MCF 10A (cell line): ENCODE measurements around the gene PLCB1. TPM values are rescaled to one million over a fixed set of nuclear protein-coding genes. Genes with fewer than 3 reads are reported as not detected.
"Not testable (repeated sequence)": the region's sequence is repeated elsewhere in the genome, so short reads cannot be mapped to it uniquely, and the experiment has no call there.

Source experiments
- BruUV-seq: library from RNA; stranded (reverse); fragments of 400-500 nt; replicated peaks from 2 replicates; lab custom pipeline; 2021; lab: Mats Ljungman, UMichigan
- CTCF ChIA-PET: fragments of 300-600 bp; sonication (Branson Sonifier 250); formaldehyde crosslinking; extraction: SDS; loops from one replicate; lab custom pipeline; 2021; ENCODE audit warnings: antibody characterized with exemption, inconsistent platforms; lab: Yijun Ruan, JAX
- POLR2A ChIA-PET: fragments of 300-600, 350-650 bp; sonication (Branson Sonifier 250); formaldehyde crosslinking; extraction: SDS; loops from one replicate; lab custom pipeline; 2020; ENCODE audit warnings: antibody characterized with exemption, inconsistent platforms; lab: Yijun Ruan, JAX
- DNase-seq: peaks from one replicate; pipeline ENCODE4 v3.0.0-alpha.2; 2018; ENCODE audit not compliant: unreplicated experiment
- H3K27ac Mint-ChIP-seq: one replicate; pipeline ENCODE4 v1.8.0; 2022; ENCODE audit warnings: mild to moderate bottlenecking, low read depth, mixed read lengths; ENCODE audit not compliant: unreplicated experiment
- H3K27me3 Mint-ChIP-seq: one replicate; pipeline ENCODE4 v1.8.0; 2022; ENCODE audit warnings: mixed read lengths; ENCODE audit not compliant: insufficient read depth, unreplicated experiment
- H3K36me3 Mint-ChIP-seq: one replicate; pipeline ENCODE4 v1.8.0; 2022; ENCODE audit warnings: mild to moderate bottlenecking, moderate library complexity, mixed read lengths; ENCODE audit not compliant: insufficient read depth, unreplicated experiment
- H3K4me1 Mint-ChIP-seq: one replicate; pipeline ENCODE4 v1.8.0; 2022; ENCODE audit warnings: mixed read lengths; ENCODE audit not compliant: insufficient read depth, unreplicated experiment
- H3K4me3 Mint-ChIP-seq: one replicate; pipeline ENCODE4 v1.8.0; 2022; ENCODE audit warnings: mild to moderate bottlenecking, moderate library complexity, mixed read lengths; ENCODE audit not compliant: unreplicated experiment
- H3K9me3 Mint-ChIP-seq: one replicate; pipeline ENCODE4 v1.8.0; 2022; ENCODE audit warnings: mixed read lengths; ENCODE audit not compliant: unreplicated experiment
- intact Hi-C: fragments of 100-400 bp; cut with micrococcal nuclease; formaldehyde crosslinking; loops from 2 replicates; pipeline ENCODE4 v1.14.1; 2022
- total RNA-seq: library from RNA; stranded (reverse); gene quantifications from 2 replicates; pipeline ENCODE4 v1.2.3, GENCODE V29; 2022
- TF ChIP-seq, protein P1 (sequence below): fragments of 200-600 bp; IDR thresholded peaks from one replicate; pipeline ENCODE4 v1.8.0; 2022; ENCODE audit warnings: antibody characterized with exemption, mild to moderate bottlenecking; ENCODE audit not compliant: unreplicated experiment

PLCB1 gene
- total RNA-seq, 1 experiment from 2014 or later = 5.9 TPM

GRCh38 chr20:8844179-8844578 is 712.1 kb downstream of the PLCB1 start:
- ChIA-PET CTCF (interaction anchor here (0.6 to 1.9 kb wide), 3 partner anchors 10 to 92 kb away, joined by 3 to 19 read pairs (median 5); no protein-coding TSS in a partner anchor), POLR2A (no interaction called here)
- H3K4me3 Mint-ChIP-seq = no peak overlapping the region
- BruUV-seq = no TSS peak
- no peak overlapping the region for H3K27ac Mint-ChIP-seq
- no peaks in the 10 kb centered on the region for H3K4me1 Mint-ChIP-seq
- TF ChIP-seq, protein P1, sequence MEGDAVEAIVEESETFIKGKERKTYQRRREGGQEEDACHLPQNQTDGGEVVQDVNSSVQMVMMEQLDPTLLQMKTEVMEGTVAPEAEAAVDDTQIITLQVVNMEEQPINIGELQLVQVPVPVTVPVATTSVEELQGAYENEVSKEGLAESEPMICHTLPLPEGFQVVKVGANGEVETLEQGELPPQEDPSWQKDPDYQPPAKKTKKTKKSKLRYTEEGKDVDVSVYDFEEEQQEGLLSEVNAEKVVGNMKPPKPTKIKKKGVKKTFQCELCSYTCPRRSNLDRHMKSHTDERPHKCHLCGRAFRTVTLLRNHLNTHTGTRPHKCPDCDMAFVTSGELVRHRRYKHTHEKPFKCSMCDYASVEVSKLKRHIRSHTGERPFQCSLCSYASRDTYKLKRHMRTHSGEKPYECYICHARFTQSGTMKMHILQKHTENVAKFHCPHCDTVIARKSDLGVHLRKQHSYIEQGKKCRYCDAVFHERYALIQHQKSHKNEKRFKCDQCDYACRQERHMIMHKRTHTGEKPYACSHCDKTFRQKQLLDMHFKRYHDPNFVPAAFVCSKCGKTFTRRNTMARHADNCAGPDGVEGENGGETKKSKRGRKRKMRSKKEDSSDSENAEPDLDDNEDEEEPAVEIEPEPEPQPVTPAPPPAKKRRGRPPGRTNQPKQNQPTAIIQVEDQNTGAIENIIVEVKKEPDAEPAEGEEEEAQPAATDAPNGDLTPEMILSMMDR = no peak
- intact Hi-C loops = no loop called here
- H3K9me3 Mint-ChIP-seq = no peaks in the 10 kb centered on the region
- H3K27me3 Mint-ChIP-seq = no peaks in the 10 kb centered on the region
- no peaks in the 10 kb centered on the region for H3K36me3 Mint-ChIP-seq
- no peak for DNase-seq

DNA sequence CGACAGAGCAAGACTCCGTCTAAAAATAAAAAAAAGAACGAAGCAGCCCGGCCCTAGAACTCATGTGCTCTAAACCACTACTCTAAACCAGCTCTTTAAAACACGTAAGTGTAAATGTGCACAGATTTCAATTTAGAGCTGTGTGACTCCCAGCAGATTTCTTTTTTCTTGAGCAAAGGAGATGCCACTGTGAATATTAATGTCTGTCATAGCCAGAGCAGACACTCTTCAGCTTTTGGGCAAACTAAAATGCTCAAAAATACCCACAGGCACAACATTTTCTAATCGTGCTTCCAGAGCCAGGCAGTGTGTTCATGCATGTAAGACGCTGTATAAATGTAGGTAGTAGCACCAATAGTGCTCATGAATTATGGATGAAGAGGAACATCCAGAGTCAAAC is 717.9 kb downstream of the PLCB1 start:
- no peak overlapping the region for H3K4me3 Mint-ChIP-seq
- H3K27me3 Mint-ChIP-seq = no peaks in the 10 kb centered on the region
- intact Hi-C loops = loop anchor here (5.0 to 10.0 kb wide), 4 partner anchors 58 to 325 kb away; partner anchors contain the start of gene PLCB4
- H3K9me3 Mint-ChIP-seq = no peaks in the 10 kb centered on the region
- ChIA-PET POLR2A (no interaction called here), CTCF (interaction anchor here (0.6 to 2.7 kb wide), 5 partner anchors 9 to 543 kb away, joined by 3 to 11 read pairs (median 5); no protein-coding TSS in a partner anchor)
- TF ChIP-seq, protein P1 = no peak
- no peaks in the 10 kb centered on the region for H3K36me3 Mint-ChIP-seq
- no peak overlapping the region for H3K27ac Mint-ChIP-seq
- no peak for DNase-seq
- BruUV-seq = no TSS peak
- H3K4me1 Mint-ChIP-seq = peaks cover 4% of the 10 kb centered on the region

DNA sequence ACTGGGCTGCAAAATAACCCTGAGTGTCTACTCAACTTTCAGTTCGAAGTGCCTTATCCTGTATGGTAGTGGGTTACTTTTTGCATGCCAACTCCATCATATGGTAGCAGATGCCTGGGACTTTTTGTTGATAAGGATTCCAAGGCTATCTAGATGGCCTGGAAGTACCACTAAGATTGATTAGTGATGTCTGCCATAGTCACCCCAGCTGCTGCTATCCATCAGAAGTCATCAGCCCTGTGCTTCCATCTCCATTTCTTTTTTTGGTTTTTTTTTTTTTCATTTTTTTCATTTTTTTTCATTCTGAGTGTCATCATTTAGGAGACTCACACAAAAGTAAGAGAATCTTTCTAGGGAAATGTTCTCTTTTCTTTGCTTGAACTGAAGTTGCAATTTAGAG is 719.4 kb downstream of the PLCB1 start:
- Mint-ChIP-seq H3K27me3 (no peaks in the 10 kb centered on the region), H3K4me1 (peaks cover 14% of the 10 kb centered on the region), H3K27ac (no peak overlapping the region), H3K4me3 (no peak overlapping the region), H3K36me3 (no peaks in the 10 kb centered on the region), H3K9me3 (no peaks in the 10 kb centered on the region)
- intact Hi-C loops = loop anchor here (5.0 to 10.0 kb wide), 4 partner anchors 59 to 323 kb away; partner anchors contain the start of gene PLCB4
- ChIA-PET POLR2A (no interaction called here), CTCF (interaction anchor here (0.7 to 1.4 kb wide), 4 partner anchors 65 to 1446 kb away, joined by 3 to 4 read pairs (median 4); no protein-coding TSS in a partner anchor)
- TF ChIP-seq, protein P1 = no peak
- BruUV-seq = no TSS peak
- DNase-seq = no peak

DNA sequence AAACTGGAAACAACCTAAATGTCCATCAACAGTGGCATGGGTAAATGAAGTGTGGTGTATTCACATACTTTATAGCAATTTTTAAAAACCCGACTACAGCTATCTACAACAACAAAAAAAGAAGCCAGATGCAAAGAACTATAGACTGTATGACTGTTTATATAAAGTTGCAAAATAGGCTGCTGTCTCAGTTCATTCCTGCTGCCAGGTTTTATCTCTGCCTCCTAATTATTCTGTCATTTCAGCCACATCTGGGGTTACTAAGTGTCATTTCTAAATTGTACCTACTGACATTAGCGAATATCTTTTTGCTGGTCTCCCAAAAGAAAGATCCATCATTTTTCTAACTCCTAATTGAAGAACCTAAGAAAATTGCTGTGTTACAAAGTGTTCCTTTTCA is 719.9 kb downstream of the PLCB1 start:
- intact Hi-C loops = loop anchor here (5.0 to 10.0 kb wide), 4 partner anchors 60 to 323 kb away; partner anchors contain the start of gene PLCB4

DNA sequence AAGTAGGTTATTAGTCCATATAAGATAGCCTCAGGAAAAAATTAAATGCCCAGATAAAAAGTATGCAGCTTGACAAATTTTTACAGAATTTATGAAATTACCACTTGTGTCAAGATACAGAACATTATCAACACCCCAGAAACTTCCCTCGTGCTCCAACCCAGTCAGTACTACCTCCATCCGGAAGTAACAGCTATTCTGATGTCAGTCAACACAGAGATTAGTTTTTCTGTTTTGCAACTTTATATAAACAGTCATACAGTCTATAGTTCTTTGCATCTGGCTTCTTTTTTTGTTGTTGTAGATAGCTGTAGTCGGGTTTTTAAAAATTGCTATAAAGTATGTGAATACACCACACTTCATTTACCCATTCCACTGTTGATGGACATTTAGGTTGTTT is 721.1 kb downstream of the PLCB1 start:
- ChIA-PET CTCF (interaction anchor here (0.5 to 3.6 kb wide), 100 partner anchors 9 to 854 kb away, joined by 3 to 85 read pairs (median 5); no protein-coding TSS in a partner anchor), POLR2A (interaction anchor here (1.0 kb wide), 1 partner anchor 46 kb away, joined by 3 read pairs; no protein-coding TSS in a partner anchor)
- not testable (repeated sequence) for H3K4me3 Mint-ChIP-seq, BruUV-seq, DNase-seq, H3K9me3 Mint-ChIP-seq, H3K36me3 Mint-ChIP-seq, H3K27me3 Mint-ChIP-seq, H3K27ac Mint-ChIP-seq
- intact Hi-C loops = loop anchor here (1.0 to 10.0 kb wide), 5 partner anchors 61 to 540 kb away; partner anchors contain the start of gene PLCB4
- H3K4me1 Mint-ChIP-seq = peaks cover 14% of the 10 kb centered on the region

More for the DNA sequence above, 719.9 kb downstream of the PLCB1 start:
- peaks cover 14% of the 10 kb centered on the region for H3K4me1 Mint-ChIP-seq
- CTCF ChIA-PET = interaction anchor here (0.7 to 1.4 kb wide), 4 partner anchors 65 to 1446 kb away, joined by 3 to 4 read pairs (median 4); no protein-coding TSS in a partner anchor
- H3K27ac Mint-ChIP-seq, H3K36me3 Mint-ChIP-seq, H3K27me3 Mint-ChIP-seq, DNase-seq, BruUV-seq, H3K4me3 Mint-ChIP-seq, POLR2A ChIA-PET, H3K9me3 Mint-ChIP-seq: not testable (repeated sequence)
